ENCODE data around the gene NPM3. TPM values are rescaled to one million over a fixed set of nuclear protein-coding genes. Genes with fewer than 3 reads are reported as not detected.

NPM3 gene
- total and polyA plus RNA-seq, 2 of the 13 experiments (the other 11 are each of a cell fraction or from before 2014, with no cell fraction given): 47.6 to 129 TPM

DNA sequence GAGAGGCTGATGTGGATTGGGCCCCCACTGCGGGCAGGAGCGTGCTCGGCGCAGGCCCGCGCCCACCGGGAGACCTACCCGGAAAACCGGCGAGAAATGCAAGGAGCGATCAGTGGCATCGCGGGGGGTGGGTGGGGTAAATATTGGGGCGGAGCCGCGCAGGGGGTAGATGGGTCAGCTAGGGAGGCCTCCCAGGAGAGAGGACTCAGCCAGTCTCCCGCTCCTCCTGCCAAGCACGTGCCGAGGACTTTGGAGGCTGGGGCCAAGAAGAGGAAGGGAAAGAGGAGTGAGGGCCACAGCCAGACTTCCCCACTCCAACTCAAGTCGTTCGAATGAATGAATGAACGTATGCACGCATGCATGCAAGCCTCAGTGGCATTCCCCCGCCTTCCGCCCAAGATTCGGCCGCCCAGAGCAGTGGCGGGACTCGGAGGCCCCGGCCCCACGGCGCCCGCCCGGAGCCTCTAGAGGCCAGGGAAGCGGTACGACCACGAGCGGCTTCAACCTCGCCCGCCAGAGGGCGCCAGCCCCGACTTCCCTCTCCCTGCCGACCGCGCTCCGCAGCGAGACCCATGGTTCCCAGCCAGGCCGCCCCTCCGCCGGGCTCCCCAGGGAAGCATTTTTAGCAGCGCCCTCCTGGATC is 3.6 kb downstream of the NPM3 start (continued):
- TF ChIP-seq ARID4A (CRISPR knock-in tag; IDR thresholded peaks at IDR 0.05; ENCODE audit: borderline replicate concordance) (no peak), ZBTB10 (CRISPR knock-in tag; IDR thresholded peaks at IDR 0.05; ENCODE audit: borderline replicate concordance) (no peak), ZNF891 (CRISPR knock-in tag; IDR thresholded peaks at IDR 0.05) (no peak), KMT2A (CRISPR knock-in tag; IDR thresholded peaks at IDR 0.05) (no peak), ZNF280D (CRISPR knock-in tag; IDR thresholded peaks at IDR 0.05) (no peak), ETV5 (CRISPR knock-in tag; IDR thresholded peaks at IDR 0.05; ENCODE audit: borderline replicate concordance) (no peak), HES4 (CRISPR knock-in tag; IDR thresholded peaks at IDR 0.05; ENCODE audit: borderline replicate concordance) (no peak), AGO1 (IDR thresholded peaks at IDR 0.05; ENCODE audit: low read depth, low read length, poor library complexity, severe bottlenecking) (peak; percentile 36), ATF1 (CRISPR knock-in tag; IDR thresholded peaks at IDR 0.05) (no peak), FIP1L1 (IDR thresholded peaks at IDR 0.05; ENCODE audit: borderline replicate concordance, insufficient read depth, low read depth, low read length) (no peak), PHF8 (CRISPR knock-in tag; IDR thresholded peaks at IDR 0.05) (no peak)
- TF ChIP-seq, protein P1, sequence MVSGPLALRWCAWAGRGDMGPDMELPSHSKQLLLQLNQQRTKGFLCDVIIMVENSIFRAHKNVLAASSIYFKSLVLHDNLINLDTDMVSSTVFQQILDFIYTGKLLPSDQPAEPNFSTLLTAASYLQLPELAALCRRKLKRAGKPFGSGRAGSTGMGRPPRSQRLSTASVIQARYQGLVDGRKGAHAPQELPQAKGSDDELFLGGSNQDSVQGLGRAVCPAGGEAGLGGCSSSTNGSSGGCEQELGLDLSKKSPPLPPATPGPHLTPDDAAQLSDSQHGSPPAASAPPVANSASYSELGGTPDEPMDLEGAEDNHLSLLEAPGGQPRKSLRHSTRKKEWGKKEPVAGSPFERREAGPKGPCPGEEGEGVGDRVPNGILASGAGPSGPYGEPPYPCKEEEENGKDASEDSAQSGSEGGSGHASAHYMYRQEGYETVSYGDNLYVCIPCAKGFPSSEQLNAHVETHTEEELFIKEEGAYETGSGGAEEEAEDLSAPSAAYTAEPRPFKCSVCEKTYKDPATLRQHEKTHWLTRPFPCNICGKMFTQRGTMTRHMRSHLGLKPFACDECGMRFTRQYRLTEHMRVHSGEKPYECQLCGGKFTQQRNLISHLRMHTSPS (CRISPR knock-in tag; IDR thresholded peaks at IDR 0.05; ENCODE audit: low read depth): no peak

All from HepG2 (cell line).